Hepatocyte (in vitro differentiated cells): Measurements from ENCODE around the gene MORN5. TPM values are rescaled to one million over a fixed set of nuclear protein-coding genes. Genes with fewer than 3 reads are reported as not detected.
A peak's percentile ranks its signal among the peaks of the same experiment; 100 is the strongest.

ENCODE experiments used
- DNase-seq: peaks from one replicate; pipeline ENCODE4 v3.0.0-alpha.2; 2016; ENCODE audit warnings: low spot score
- H2AFZ ChIP-seq: fragments of 200-600 bp; sonication (generic); 2 replicates; pipeline ENCODE4 v1.6.0; 2016; ENCODE audit warnings: antibody characterized with exemption, mild to moderate bottlenecking
- H3K27ac ChIP-seq: fragments of 200-600 bp; sonication (generic); 2 replicates; pipeline ENCODE4 v1.5.1; 2016; ENCODE audit warnings: mild to moderate bottlenecking
- H3K27me3 ChIP-seq: fragments of 200-600 bp; sonication (generic); 2 replicates; pipeline ENCODE4 v1.6.1; 2016
- H3K36me3 ChIP-seq: fragments of 200-600 bp; sonication (generic); replicated peaks from 2 replicates; pipeline ENCODE4 v1.5.1; 2016; ENCODE audit warnings: low read depth; ENCODE audit not compliant: insufficient read depth
- H3K4me1 ChIP-seq: fragments of 200-600 bp; sonication (generic); 2 replicates; pipeline ENCODE4 v1.5.1; 2016; ENCODE audit warnings: mild to moderate bottlenecking, moderate library complexity; ENCODE audit not compliant: insufficient read depth
- H3K4me2 ChIP-seq: fragments of 200-600 bp; sonication (generic); 2 replicates; pipeline ENCODE4 v1.6.0; 2016
- H3K4me3 ChIP-seq: fragments of 200-600 bp; sonication (generic); 2 replicates; pipeline ENCODE4 v1.5.1; 2016; ENCODE audit warnings: mild to moderate bottlenecking
- H3K79me2 ChIP-seq: fragments of 200-600 bp; sonication (generic); 2 replicates; pipeline ENCODE4 v1.6.0; 2017; ENCODE audit warnings: mild to moderate bottlenecking
- H3K9me2 ChIP-seq: fragments of 200-600 bp; sonication (generic); replicated peaks from 2 replicates; pipeline ENCODE4 v1.6.0; 2017; ENCODE audit warnings: mild to moderate bottlenecking; ENCODE audit not compliant: insufficient read depth
- H3K9me3 ChIP-seq: fragments of 200-600 bp; sonication (generic); 2 replicates; pipeline ENCODE4 v1.5.1; 2016; ENCODE audit warnings: low read depth, mild to moderate bottlenecking
- H4K20me1 ChIP-seq: fragments of 200-600 bp; sonication (generic); 2 replicates; pipeline ENCODE4 v1.6.0; 2016; ENCODE audit warnings: mild to moderate bottlenecking; ENCODE audit not compliant: insufficient read depth, poor library complexity, severe bottlenecking
- EZH2 ChIP-seq: fragments of 200-600 bp; sonication (generic); IDR thresholded peaks from 2 replicates; pipeline ENCODE4 v1.6.1; 2016; ENCODE audit warnings: antibody characterized with exemption, mild to moderate bottlenecking, borderline replicate concordance
- EZH2phosphoT487 ChIP-seq: fragments of 200-600 bp; sonication (generic); IDR thresholded peaks from one replicate; pipeline ENCODE4 v1.6.1; 2018; ENCODE audit warnings: antibody characterized with exemption, mild to moderate bottlenecking, low read depth, moderate library complexity; ENCODE audit not compliant: unreplicated experiment, severe bottlenecking
- WGBS: methylation state at CpG from one replicate; pipeline ENCODE4 v1.1.6; 2016; ENCODE audit warnings: low lambda C conversion rate; ENCODE audit errors: missing lambda C conversion rate; 5-methylcytosine and 5-hydroxymethylcytosine counted together
- polyA plus RNA-seq: library from polyadenylated mRNA; unstranded; fragments of >200 nt; fragmentation: Nextera tagmentation; extraction: Ambion mirVana; gene quantifications from 2 replicates; pipeline ENCODE4 v1.2.1, GENCODE V29; 2016
- total RNA-seq: library from RNA; depleted of rRNA; stranded (reverse); fragments of >200 nt; gene quantifications from 2 replicates; pipeline ENCODE4 v1.2.3, GENCODE V29; 2014
- TF ChIP-seq, protein P1 (sequence below): fragments of 200-600 bp; sonication (generic); IDR thresholded peaks from 2 replicates; pipeline ENCODE4 v1.5.1; 2016; ENCODE audit warnings: antibody characterized with exemption, mild to moderate bottlenecking; ENCODE audit not compliant: poor library complexity

The MORN5 gene
- total and polyA plus RNA-seq, 2 experiments from 2014 or later: 0.95 TPM; not detected in 1

DNA sequence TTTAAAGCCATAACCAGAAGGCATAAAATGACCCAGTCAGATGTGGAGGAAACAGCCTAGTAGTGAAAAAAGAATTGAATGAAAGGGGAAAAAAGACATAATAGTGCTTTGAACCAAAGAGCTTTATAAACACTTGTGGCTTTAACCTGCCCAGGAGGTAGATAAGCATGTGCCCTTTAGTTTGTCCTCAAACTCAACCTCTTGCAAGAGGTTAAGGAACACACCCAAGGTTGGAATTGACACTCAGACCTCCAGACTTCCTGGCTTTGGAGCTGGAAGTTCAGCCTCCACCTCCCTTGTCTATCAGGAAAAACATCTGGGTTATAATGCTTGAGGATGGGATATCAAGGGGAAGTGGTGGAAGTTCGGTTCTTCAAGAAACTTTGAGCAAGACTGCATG is 16.4 kb upstream of the MORN5 start:
- Histone ChIP-seq H3K4me3 (no peak overlapping the region), H3K27ac (no peak overlapping the region), H4K20me1 (no peaks in the 10 kb centered on the region), H3K27me3 (no peaks in the 10 kb centered on the region), H3K9me3 (no peaks in the 10 kb centered on the region), H3K4me2 (no peak overlapping the region), H3K36me3 (no peaks in the 10 kb centered on the region), H3K9me2 (no peaks in the 10 kb centered on the region), H3K79me2 (peaks cover under 1% of the 10 kb centered on the region), H3K4me1 (peaks cover 20% of the 10 kb centered on the region), H2AFZ (no peak overlapping the region)
- TF ChIP-seq EZH2phosphoT487 (no peak), EZH2 (no peak)
- TF ChIP-seq, protein P1, sequence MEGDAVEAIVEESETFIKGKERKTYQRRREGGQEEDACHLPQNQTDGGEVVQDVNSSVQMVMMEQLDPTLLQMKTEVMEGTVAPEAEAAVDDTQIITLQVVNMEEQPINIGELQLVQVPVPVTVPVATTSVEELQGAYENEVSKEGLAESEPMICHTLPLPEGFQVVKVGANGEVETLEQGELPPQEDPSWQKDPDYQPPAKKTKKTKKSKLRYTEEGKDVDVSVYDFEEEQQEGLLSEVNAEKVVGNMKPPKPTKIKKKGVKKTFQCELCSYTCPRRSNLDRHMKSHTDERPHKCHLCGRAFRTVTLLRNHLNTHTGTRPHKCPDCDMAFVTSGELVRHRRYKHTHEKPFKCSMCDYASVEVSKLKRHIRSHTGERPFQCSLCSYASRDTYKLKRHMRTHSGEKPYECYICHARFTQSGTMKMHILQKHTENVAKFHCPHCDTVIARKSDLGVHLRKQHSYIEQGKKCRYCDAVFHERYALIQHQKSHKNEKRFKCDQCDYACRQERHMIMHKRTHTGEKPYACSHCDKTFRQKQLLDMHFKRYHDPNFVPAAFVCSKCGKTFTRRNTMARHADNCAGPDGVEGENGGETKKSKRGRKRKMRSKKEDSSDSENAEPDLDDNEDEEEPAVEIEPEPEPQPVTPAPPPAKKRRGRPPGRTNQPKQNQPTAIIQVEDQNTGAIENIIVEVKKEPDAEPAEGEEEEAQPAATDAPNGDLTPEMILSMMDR: no peak
- no peak for DNase-seq
- 94% methylated on average over 1 of the region's 1 CpG for WGBS

DNA sequence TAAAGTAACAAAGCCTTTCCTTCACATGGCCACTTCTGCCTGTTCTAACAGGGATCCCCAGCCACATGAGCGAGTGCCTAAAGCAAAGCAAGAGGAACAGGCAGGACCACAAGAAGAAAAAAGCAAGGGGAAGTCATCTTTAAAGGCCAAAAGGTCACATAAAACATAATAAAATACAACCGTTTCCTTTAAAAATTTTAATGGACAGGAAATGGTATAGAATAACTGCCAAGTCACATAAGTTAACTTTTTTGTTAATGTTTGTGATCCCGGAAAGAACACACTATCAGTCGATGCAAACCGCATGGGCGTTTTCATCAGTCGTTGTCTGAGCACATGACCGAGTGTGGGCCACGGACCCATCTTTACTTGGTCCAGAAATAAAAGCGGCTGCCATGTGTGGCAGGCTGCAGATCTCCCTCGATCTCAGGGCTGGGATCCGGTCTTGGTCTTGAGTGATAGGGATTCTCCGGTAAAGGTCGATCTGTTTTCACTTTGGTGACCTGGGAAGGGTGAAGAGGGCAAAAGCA is 15.8 kb upstream of the MORN5 start:
- Histone ChIP-seq H3K9me2 (no peaks in the 10 kb centered on the region), H3K9me3 (no peaks in the 10 kb centered on the region), H3K79me2 (peaks cover 7% of the 10 kb centered on the region), H4K20me1 (peaks cover 4% of the 10 kb centered on the region), H3K4me3 (no peak overlapping the region), H3K4me2 (no peak overlapping the region), H3K4me1 (peaks cover 19% of the 10 kb centered on the region), H3K27me3 (no peaks in the 10 kb centered on the region), H3K27ac (no peak overlapping the region), H3K36me3 (no peaks in the 10 kb centered on the region), H2AFZ (no peak overlapping the region)
- WGBS: 93% methylated on average over 14 of the region's 14 CpGs
- DNase-seq: no peak
- TF ChIP-seq EZH2phosphoT487: no peak
- TF ChIP-seq, protein P1: no peak
- TF ChIP-seq EZH2: no peak

DNA sequence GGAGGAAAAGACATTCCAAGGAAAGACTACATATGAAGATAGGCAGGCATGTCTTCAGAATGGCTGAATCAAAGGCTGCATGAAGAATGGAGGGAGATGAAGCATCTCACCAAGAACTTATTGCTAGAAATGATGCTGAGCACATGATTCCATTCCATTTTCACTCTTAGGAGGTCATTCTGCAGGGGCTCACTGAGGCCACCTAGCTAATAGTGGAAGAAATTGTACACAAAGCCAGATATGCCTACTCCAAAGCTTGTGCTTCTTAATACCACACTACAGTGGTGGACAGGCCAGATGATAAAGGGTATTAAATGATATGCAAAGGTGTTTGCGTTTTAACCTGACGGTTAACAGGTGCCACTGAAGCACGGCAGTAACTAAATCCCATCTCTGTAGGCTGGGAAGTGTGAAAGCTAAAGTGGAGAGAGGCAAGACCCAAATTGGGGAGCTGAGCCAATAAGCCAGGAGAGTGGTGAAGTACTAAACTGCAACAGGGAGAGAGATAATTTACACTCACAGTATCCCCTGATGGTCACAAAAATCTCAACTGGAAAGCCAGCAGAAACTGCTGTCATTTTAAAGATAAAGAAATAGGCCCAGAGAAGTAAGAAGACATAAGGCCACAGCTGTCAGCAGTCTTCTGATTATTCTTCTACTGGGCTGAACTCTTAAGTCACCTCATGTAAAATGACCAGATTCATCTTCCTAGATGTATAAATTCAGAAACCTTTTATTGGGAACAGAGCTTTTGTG is 14.7 kb upstream of the MORN5 start:
- no peaks in the 10 kb centered on the region for H3K36me3 ChIP-seq
- no peak for DNase-seq

More for the DNA sequence above, 14.7 kb upstream of the MORN5 start:
- peaks cover 4% of the 10 kb centered on the region for H4K20me1 ChIP-seq
- H3K79me2 ChIP-seq: peaks cover 16% of the 10 kb centered on the region
- TF ChIP-seq EZH2phosphoT487: no peak
- TF ChIP-seq, protein P1: peak; percentile 13
- no peak overlapping the region for H3K4me2 ChIP-seq
- 88% methylated on average over 3 of the region's 3 CpGs for WGBS
- no peaks in the 10 kb centered on the region for H3K27me3 ChIP-seq
- peaks cover 11% of the 10 kb centered on the region for H3K4me1 ChIP-seq
- no peak overlapping the region for H3K4me3 ChIP-seq
- H3K9me3 ChIP-seq: no peaks in the 10 kb centered on the region
- no peak overlapping the region for H2AFZ ChIP-seq
- H3K27ac ChIP-seq: no peak overlapping the region
- H3K9me2 ChIP-seq: no peaks in the 10 kb centered on the region
